T-helper 2 cell treated with Interferon-gamma antibody and Interleukin-4, amounts not matched to agents 5 μg/mL and 100 μg/mL, for 36 hours (primary cell): ENCODE measurements around the gene GLDC.
"Not testable (repeated sequence)": the region's sequence is repeated elsewhere in the genome, so short reads cannot be mapped to it uniquely, and the experiment has no call there.

ENCODE experiments used
- DNase-seq: peaks from one replicate; pipeline ENCODE4 v3.0.0; 2021; ENCODE audit warnings: low spot score
- H3K27ac Mint-ChIP-seq: one replicate; pipeline ENCODE4 v1.8.0; 2021; ENCODE audit warnings: mild to moderate bottlenecking, mixed read lengths
- H3K27me3 Mint-ChIP-seq: one replicate; pipeline ENCODE4 v1.8.0; 2021; ENCODE audit warnings: low read depth, mixed read lengths
- H3K36me3 Mint-ChIP-seq: one replicate; pipeline ENCODE4 v1.8.0; 2021; ENCODE audit warnings: low read depth, mixed read lengths
- H3K4me1 Mint-ChIP-seq: one replicate; pipeline ENCODE4 v1.8.0; 2021; ENCODE audit warnings: low read depth, mixed read lengths
- H3K4me3 Mint-ChIP-seq: one replicate; pipeline ENCODE4 v1.8.0; 2022; ENCODE audit warnings: mild to moderate bottlenecking, moderate library complexity, mixed read lengths
- H3K9me3 Mint-ChIP-seq: one replicate; pipeline ENCODE4 v1.8.0; 2021; ENCODE audit warnings: mixed read lengths

GLDC gene

DNA sequence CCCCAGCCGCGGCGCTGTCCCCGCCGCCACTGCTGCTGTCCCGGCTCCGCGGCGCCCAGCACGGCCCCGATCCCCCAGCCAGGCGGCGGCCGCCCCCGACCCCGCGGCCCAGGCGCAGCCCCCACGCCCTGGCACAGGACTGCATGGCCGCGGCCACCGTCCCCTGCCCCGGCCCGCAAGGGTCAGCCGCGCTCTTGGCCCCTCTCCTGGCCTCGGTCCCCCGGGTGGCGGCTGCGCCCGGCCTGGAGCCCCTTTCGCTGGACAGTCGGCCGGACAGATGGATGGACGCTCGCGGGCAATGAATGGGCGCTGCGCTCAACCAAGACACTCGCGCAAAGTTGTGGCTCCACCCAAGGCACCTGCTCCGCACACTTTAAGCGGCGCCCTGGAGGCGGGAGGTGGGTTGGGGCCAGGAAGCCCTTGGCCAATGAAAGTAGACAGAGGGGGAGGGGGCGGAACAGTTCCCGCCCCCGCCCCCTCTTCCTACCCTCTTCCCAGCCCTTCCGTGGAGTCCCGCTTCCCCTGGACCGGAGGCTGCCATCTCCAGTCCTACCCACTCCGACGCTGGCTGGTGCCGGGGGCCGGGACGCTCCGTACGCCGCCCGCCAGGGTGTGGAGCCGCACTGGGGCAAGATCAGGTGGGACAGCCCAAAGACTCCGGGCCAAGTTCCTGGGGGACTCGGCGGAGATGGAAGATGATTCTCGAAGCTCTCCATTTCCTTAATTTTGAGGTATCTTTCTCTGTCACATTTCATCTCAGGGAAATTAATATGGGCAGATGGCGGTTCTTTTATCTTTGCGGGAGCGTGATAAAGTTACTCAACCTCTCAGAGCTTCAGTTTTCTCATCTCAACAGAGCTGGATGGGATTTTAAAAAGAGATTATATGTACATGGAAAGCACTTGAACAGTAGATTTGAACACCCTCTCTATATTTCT lies at the start of gene GLDC:
GLDC (minus strand) TSS at position 375 of the 938 bp plus-strand sequence; CDS start at position 145, 230 bp downstream.
- Mint-ChIP-seq H3K27ac (no peak within 1 kb of the TSS), H3K9me3 (no peaks in the 10 kb centered on the region)

DNA sequence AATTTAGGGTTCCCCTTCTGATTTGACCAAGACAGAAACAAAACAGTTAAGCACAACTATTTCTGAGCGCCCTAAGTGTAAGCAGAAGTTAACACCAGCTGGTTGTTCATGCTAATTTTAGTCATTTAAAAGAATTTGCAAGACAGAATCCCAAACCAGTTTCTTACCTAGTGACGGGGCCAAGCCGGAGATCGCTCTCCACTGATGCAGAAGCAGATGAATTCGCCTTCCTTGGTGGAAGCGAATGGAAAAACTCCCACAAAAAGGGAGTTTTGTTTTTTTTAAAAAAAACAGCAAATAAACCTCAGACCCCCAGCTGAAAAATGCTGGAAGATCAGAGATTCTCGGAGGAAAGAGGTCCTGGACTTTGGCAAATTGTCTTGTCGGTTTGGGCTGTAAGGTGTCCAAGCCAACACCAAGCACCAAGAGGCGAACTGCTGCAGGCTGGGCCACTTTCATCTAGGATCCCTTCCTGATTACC lies 47.4 kb upstream of the GLDC start:
- Mint-ChIP-seq H3K9me3 (no peaks in the 10 kb centered on the region), H3K4me3 (no peak overlapping the region), H3K36me3 (no peaks in the 10 kb centered on the region), H3K27me3 (no peaks in the 10 kb centered on the region), H3K27ac (no peak overlapping the region), H3K4me1 (peaks cover 6% of the 10 kb centered on the region)
- DNase-seq = no peak

More for the DNA sequence above, at the start of gene GLDC:
- H3K36me3 Mint-ChIP-seq = no peaks in the 10 kb centered on the region
- peak; percentile 29 for DNase-seq
- peaks cover 77% of the 10 kb centered on the region for H3K27me3 Mint-ChIP-seq
- H3K4me3 Mint-ChIP-seq = peak within 1 kb of the TSS; percentile 71
- H3K4me1 Mint-ChIP-seq = peaks cover 16% of the 10 kb centered on the region

DNA sequence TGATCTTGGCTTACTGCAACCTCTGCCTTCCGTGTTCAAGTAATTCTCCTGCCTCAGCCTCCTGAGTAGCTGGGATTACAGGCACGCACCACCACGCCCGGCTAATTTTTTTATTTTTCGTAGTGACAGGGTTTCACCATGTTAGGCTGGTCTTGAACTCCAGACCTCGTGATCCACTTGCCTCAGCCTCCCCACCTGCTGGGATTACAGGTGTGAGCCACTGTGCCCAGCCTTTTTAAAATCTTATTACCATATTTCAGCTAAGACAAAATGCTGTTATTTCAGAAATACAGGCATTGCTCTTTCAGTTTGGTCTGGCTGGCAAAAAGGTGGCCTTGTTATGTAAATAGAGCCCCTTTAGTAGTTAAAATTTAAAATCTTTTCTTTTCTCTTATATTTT lies 46.9 kb upstream of the GLDC start:
- Mint-ChIP-seq H3K27ac (no peak overlapping the region), H3K27me3 (no peaks in the 10 kb centered on the region), H3K36me3 (no peaks in the 10 kb centered on the region), H3K4me3 (no peak overlapping the region), H3K9me3 (no peaks in the 10 kb centered on the region), H3K4me1 (peaks cover 6% of the 10 kb centered on the region)
- DNase-seq = no peak

DNA sequence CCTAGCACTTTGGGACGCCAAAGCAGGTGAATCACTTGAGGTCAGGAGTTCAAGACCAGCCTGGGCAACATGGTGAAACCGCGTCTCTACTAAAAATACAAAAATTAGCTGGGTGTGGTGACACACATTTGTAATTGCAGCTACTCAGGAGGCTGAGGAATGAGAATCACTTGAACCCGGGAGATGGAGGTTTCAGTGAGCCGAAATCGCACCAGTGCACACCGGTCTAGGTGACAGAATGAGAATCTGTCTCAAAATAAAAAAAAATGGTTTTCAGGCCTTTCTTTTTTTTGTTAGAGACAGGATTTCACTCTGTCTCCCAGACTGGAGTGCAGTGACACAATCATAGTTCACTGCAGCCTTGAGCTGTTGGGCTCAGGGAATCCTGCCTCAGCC lies 45.1 kb upstream of the GLDC start:
- H3K9me3 Mint-ChIP-seq, H3K36me3 Mint-ChIP-seq, H3K27me3 Mint-ChIP-seq, H3K4me1 Mint-ChIP-seq, H3K4me3 Mint-ChIP-seq, DNase-seq, H3K27ac Mint-ChIP-seq: not testable (repeated sequence)

DNA sequence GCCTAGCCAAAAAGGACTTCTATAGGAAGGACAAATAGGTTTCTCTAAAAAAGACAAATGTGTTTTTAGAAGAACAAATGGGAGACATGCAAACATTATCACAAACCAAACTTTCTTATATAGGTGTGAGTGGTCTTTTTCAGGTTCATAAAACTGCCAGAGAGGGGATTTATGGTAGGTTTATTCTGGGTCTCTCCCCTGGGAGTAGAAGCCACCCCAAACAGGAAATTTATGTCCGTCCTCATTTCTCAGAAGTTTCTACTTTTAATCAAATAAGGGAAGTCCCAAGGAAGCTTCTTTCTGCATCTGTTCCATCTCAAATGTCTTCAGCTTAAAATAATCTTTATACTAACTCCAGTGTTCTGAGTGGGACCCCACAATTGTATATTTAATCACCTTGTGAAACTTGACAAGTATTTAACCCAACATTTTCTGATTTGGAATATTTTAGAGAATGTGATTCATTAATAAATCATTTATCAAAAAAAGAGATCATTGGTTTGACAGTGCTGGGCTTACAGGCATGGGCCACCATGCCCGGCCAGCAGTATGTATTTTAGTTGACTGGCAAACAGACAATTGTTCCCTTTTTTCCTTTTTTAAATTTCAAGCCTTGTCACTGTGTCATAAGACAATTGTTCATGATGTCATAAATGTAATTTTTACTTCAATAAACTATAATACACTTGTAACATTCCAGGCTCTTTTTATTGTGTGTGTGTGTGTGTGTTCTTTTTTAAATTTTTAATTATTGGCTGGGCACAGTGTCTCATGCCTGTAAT lies 44.6 kb upstream of the GLDC start:
- Mint-ChIP-seq H3K4me1 (peaks cover 6% of the 10 kb centered on the region), H3K9me3 (no peaks in the 10 kb centered on the region), H3K27ac (no peak overlapping the region), H3K36me3 (no peaks in the 10 kb centered on the region), H3K4me3 (no peak overlapping the region), H3K27me3 (no peaks in the 10 kb centered on the region)
- no peak for DNase-seq

DNA sequence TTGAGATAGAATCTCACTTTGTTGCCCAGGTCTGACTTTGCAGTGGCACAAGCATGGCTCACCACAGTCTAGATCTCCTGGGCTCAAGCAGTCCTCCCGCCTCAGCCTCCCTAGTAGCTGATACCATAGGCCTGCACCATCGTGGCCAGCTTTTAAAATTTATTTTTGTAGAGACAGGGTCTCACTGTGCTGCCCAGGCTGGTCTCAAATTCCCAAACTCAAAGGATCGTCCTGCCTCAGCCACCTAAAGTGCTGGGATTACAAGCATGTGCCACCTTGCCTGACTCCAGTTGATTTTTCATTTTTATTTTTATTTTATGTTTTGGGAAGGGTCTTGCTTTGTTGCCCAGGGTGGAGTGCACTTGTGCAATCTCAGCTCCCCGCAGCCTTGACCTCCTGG lies 41.7 kb upstream of the GLDC start:
- H3K27me3 Mint-ChIP-seq = no peaks in the 10 kb centered on the region
- peaks cover 17% of the 10 kb centered on the region for H3K4me1 Mint-ChIP-seq
- no peaks in the 10 kb centered on the region for H3K9me3 Mint-ChIP-seq
- DNase-seq = no peak
- H3K27ac Mint-ChIP-seq = no peak overlapping the region
- H3K4me3 Mint-ChIP-seq = no peak overlapping the region
- H3K36me3 Mint-ChIP-seq = peaks cover 3% of the 10 kb centered on the region

DNA sequence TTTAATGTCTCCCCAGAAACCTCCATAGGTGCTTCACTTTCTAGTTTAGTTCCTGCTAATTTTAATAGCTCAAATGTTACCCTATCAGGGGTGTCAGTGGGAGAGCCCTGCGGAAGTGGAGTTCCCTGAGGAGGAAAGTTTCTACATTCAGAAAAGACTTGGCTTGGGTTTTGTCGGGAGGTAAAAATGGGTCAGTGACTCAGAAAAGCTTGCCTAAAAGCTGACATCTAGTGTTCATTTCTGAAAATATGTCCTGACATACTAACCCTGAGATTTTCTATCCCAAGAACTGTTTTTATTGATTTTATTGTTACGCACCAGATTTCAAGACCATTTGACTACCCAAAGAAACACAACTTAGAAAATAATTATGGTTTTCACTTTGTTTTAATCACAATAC lies 40.9 kb upstream of the GLDC start:
- H3K9me3 Mint-ChIP-seq = no peaks in the 10 kb centered on the region
- no peak for DNase-seq
- no peak overlapping the region for H3K4me3 Mint-ChIP-seq
- no peak overlapping the region for H3K27ac Mint-ChIP-seq
- no peaks in the 10 kb centered on the region for H3K27me3 Mint-ChIP-seq
- peaks cover 3% of the 10 kb centered on the region for H3K36me3 Mint-ChIP-seq
- peaks cover 17% of the 10 kb centered on the region for H3K4me1 Mint-ChIP-seq

DNA sequence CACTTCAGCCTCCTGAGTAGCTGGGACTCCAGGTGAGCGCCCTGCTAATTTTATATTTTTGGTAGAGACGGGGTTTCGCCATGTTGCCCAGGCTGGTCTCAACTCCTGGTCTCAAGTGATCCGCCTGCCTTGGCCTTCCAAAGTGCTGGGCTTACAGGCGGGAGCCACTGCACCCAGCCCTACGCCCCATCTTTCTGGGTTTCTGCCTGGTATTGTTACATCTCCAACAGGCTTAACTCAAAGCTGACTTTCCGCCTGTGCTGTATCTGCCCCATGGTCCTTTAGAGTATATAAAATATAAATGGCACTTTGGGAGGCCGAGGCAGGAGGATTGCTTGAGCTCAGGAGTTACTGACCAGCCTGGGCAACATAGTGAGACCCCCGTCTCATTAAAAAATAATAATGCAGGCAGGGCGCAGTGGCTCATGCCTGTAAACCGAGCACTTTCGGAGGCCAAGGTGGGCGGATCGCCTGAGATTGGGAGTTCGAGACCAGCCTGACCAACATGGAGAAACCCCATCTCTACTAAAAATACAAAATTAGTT lies 36.5 kb upstream of the GLDC start:
- Mint-ChIP-seq H3K4me3 (peak overlapping the region; percentile 96), H3K27me3 (no peaks in the 10 kb centered on the region), H3K36me3 (peaks cover 3% of the 10 kb centered on the region), H3K27ac (peak overlapping the region; percentile 99), H3K9me3 (no peaks in the 10 kb centered on the region), H3K4me1 (peaks cover 16% of the 10 kb centered on the region)
- no peak for DNase-seq

DNA sequence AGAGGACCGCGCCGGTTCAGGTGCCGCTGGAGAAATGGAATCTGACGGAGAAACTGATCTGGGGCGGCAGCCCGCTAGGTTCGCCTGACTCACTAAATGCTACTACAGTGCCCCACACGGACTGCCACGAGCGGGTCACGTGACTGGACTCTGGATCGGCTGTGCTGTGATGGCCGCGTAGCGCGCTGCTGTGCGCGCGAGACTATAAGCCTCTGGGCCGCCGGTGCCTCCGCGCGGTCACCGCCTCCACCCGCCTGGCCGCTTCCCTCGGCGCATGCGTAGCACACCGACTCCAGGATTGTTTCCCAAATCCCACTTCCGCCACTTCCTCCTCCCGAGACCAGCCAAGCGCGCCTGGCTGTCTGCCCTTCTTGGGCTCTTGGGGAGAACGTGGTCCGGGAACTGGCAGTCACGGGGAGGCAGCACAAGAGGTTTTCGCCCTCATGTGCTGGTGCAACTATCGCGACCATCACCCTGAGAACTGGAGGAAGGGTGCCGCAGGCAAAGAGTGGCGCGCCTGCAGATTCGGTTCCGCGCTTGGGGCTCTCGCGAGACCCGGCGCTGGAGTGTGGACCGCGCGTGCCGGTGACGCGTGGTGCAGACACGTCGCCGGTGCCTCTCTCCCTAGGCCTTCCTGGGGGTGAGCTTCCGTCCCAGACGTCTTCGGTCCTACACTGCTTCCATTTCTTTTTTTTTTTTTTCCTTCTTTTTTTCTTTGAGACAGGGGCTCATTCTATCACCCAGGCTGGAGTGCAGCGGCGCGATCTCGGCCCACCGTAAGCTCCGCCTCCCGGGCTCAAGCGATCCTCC lies 35.8 kb upstream of the GLDC start:
- no peaks in the 10 kb centered on the region for H3K27me3 Mint-ChIP-seq
- H3K36me3 Mint-ChIP-seq = peaks cover 3% of the 10 kb centered on the region
- peaks cover 16% of the 10 kb centered on the region for H3K4me1 Mint-ChIP-seq
- peak overlapping the region; percentile 96 for H3K4me3 Mint-ChIP-seq
- peak overlapping the region; percentile 99 for H3K27ac Mint-ChIP-seq
- no peaks in the 10 kb centered on the region for H3K9me3 Mint-ChIP-seq
- DNase-seq = peak; percentile 95

DNA sequence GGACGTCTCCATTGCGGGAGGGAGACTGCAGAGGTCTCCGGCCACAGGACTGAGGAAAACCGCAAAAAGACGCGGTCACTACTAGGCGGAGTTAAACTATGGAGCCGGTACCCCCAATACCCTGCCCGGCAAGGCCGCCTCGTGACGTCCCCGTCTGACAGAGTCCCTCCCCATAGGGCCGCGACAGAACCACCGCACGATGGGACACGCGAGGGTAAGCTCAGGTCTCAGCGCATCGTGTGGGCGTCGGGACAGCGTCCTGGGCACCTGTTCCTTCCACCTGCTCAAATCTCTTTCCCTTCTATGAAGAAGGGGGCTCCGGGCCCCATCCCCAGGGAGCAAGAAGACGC lies 35.2 kb upstream of the GLDC start:
- Mint-ChIP-seq H3K27me3 (no peaks in the 10 kb centered on the region), H3K36me3 (peaks cover 3% of the 10 kb centered on the region), H3K4me1 (peaks cover 16% of the 10 kb centered on the region), H3K4me3 (peak overlapping the region; percentile 96), H3K9me3 (no peaks in the 10 kb centered on the region), H3K27ac (peak overlapping the region; percentile 99)
- DNase-seq = no peak

DNA sequence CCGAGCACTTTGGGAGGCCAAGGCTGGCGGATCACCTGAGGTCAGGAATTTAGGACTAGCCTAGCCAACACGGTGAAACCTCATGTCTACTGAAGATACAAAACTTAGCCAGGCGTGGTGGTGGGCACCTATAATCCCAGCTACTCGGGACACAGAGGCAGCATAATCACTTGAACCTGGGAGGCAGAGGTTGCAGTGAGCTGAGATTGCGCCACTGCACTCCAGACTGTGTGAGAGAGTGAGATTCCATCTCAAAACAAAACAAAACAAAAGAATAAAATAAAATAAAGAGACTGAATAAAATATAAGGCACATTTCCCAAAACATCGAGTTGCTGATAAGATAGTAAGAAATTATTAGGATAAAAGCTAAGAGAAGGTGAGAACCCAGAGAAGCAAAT lies 32.3 kb upstream of the GLDC start:
- Mint-ChIP-seq H3K27me3 (no peaks in the 10 kb centered on the region), H3K4me3 (no peak overlapping the region), H3K36me3 (no peaks in the 10 kb centered on the region), H3K27ac (no peak overlapping the region), H3K4me1 (peaks cover 6% of the 10 kb centered on the region), H3K9me3 (no peaks in the 10 kb centered on the region)
- DNase-seq = no peak

DNA sequence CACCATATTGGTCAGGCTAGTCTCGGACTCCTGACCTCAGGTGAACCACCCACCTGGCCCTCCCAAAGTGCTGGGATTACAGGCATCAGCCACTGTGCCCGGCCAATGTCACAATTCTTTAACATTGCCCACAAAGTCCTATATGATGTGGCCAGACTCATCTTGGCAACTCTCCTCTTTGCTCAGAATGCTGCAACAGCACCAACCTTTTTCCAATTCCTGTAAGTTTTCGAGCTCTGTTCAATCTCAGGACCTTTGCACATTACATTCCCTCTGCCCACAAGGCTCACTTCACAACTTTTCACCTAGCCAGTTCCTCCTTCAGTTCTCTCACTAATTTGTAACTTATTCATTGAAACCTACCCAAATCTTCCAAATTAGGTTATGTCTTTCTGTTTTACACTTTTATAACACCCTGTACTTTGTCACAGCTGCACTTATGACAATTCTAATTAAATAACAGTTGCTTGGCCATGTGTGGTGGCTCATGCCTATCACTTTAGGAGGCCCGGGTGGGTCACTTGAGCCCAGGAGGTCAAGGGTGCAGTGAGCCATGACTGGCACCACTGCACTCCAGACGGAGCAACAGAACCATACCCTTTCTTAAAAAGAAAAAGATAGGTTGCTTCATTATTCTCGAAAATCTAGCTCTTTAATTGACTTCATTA lies 30.9 kb upstream of the GLDC start:
- Mint-ChIP-seq H3K27me3 (no peaks in the 10 kb centered on the region), H3K36me3 (no peaks in the 10 kb centered on the region), H3K4me1 (peaks cover 4% of the 10 kb centered on the region), H3K4me3 (no peak overlapping the region), H3K9me3 (no peaks in the 10 kb centered on the region), H3K27ac (no peak overlapping the region)
- DNase-seq = no peak

DNA sequence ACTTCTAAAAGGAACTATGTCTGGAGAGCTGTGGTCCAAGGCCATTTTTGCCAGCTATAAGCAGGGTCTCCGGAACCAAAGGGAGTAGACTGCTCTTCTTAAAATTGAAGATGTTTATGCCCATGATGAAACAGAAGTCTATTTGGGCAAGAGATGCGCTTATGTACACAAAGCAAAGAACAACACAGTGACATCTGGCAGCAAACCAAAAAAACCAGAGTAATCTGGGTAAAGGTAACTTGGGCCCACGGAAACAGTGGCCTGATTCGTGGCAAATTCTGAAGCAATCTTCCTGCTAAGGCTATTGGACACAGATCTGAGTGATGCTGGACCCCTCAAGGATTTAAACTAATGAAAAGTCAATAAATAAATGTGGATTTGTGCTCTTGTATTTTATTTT lies 29.7 kb upstream of the GLDC start:
- Mint-ChIP-seq H3K27ac (no peak overlapping the region), H3K27me3 (no peaks in the 10 kb centered on the region), H3K36me3 (no peaks in the 10 kb centered on the region), H3K9me3 (no peaks in the 10 kb centered on the region), H3K4me1 (no peaks in the 10 kb centered on the region), H3K4me3 (no peak overlapping the region)
- DNase-seq = no peak
